ENCODE data around the gene DAAM1. TPM values are rescaled to one million over a fixed set of nuclear protein-coding genes. Genes with fewer than 3 reads are reported as not detected.

The DAAM1 gene
- polyA plus RNA-seq, 1 donor (not counting 4 experiments of a cell fraction or from before 2014, with no cell fraction given): 44.6 TPM

DNA sequence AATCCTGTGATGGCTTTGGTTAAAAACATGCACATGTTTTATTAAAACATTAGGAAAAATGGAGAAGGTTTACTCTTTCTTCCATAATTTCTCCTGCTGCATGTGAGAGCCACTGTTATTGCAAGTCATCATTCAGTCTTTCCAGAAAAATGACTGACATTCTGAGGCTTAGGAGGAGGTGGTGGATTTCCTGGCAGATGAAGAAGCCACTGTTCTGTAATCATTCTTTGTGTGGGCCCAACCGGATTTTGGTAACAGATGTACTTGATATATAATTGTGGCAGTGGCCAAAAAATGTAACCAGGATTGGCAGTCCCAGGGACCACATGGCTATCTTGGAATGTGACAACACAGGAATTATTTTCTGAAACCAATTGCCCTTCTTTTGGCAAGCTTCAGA is 120.2 kb downstream of the DAAM1 start:
- Histone ChIP-seq H3K36me3 (ENCODE audit: control insufficient read depth in 2 of 2, extremely low read depth in 1 of 2, insufficient read depth in 2 of 2, low read length in 2 of 2) (no peaks in the 10 kb centered on the region), H3K27ac (ENCODE audit: control insufficient read depth, insufficient read depth, low read length) (no peak overlapping the region), H2AFZ (ENCODE audit: control insufficient read depth, low read length) (no peak overlapping the region), H3K9me3 (ENCODE audit: control insufficient read depth, low read depth, low read length) (no peaks in the 10 kb centered on the region), H3K4me1 (ENCODE audit: control insufficient read depth, extremely low read depth, insufficient read depth, low read length) (peaks cover 30% of the 10 kb centered on the region), H3K4me2 (ENCODE audit: control insufficient read depth, extremely low read depth, insufficient read depth, low read depth, low read length) (no peak overlapping the region), H3K79me2 (ENCODE audit: control insufficient read depth, insufficient read depth, low read length) (peaks cover 7% of the 10 kb centered on the region), H3K4me3 (ENCODE audit: control insufficient read depth in 2 of 3, extremely low read depth in 1 of 3, insufficient read depth in 2 of 3, low read depth in 1 of 3, low read length in 3 of 3) (no peak overlapping the region), H4K20me1 (ENCODE audit: control insufficient read depth, extremely low read depth, insufficient read depth, low read length) (no peaks in the 10 kb centered on the region), H3K27me3 (ENCODE audit: control insufficient read depth, extremely low read depth, insufficient read depth, low read length) (no peaks in the 10 kb centered on the region), H3K9me1 (ENCODE audit: control insufficient read depth, extremely low read depth, insufficient read depth, low read length) (no peaks in the 10 kb centered on the region), H3K9ac (ENCODE audit: control insufficient read depth, extremely low read depth, insufficient read depth, low read length) (no peak overlapping the region)
- no peak for FAIRE-seq
- dilution Hi-C loops (cut with MboI; ENCODE audit: extremely low pct_ligation_motif_present, low sequenced_read_pairs): no loop called here
- TF ChIP-seq, protein P1, sequence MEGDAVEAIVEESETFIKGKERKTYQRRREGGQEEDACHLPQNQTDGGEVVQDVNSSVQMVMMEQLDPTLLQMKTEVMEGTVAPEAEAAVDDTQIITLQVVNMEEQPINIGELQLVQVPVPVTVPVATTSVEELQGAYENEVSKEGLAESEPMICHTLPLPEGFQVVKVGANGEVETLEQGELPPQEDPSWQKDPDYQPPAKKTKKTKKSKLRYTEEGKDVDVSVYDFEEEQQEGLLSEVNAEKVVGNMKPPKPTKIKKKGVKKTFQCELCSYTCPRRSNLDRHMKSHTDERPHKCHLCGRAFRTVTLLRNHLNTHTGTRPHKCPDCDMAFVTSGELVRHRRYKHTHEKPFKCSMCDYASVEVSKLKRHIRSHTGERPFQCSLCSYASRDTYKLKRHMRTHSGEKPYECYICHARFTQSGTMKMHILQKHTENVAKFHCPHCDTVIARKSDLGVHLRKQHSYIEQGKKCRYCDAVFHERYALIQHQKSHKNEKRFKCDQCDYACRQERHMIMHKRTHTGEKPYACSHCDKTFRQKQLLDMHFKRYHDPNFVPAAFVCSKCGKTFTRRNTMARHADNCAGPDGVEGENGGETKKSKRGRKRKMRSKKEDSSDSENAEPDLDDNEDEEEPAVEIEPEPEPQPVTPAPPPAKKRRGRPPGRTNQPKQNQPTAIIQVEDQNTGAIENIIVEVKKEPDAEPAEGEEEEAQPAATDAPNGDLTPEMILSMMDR (optimal IDR thresholded peaks at IDR 0.05 in 1 of 3, IDR thresholded peaks at IDR 0.05 in 1 of 3, conservative IDR thresholded peaks at IDR 0.05 in 1 of 3; ENCODE audit: extremely low read depth in 1 of 3, insufficient read depth in 2 of 3, low read length in 3 of 3): no peak
- TF ChIP-seq EZH2 (IDR thresholded peaks at IDR 0.05; ENCODE audit: low read length): no peak
- DNase-seq (ENCODE audit: low read depth, low spot score): no peak

DNA sequence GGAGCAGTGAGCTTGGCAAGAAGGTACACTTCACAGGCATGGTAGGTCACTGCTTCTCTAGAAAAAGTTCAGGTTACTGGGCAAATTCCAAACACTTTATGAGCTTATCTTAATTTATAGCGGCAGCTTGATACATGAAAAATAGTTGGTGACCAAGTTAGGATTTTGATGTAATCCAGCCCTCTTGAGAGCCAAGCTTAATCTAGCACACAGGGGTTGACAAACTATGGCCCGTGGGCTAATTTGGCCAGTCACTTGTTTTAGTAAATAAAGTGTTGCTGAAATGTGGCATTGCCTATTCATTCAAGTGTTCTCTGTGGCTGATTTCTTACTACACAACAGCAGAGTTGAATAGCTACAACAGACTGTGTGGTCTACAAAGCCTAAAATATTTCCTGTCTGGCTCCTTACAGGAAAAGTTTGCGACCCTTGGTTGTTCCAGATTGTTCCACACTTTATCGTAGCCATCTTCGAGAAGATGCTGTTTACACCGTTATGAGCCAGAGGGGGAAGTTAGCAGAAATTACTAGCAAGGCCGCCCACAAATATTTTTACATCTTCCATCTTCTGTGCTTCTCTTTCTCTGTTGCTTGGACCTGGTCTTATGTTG is 120.9 kb downstream of the DAAM1 start:
- no peak overlapping the region for H3K27ac ChIP-seq (ENCODE audit: control insufficient read depth, insufficient read depth, low read length)
- H3K9me3 ChIP-seq (ENCODE audit: control insufficient read depth, low read depth, low read length): no peaks in the 10 kb centered on the region
- H3K9me1 ChIP-seq (ENCODE audit: control insufficient read depth, extremely low read depth, insufficient read depth, low read length): no peaks in the 10 kb centered on the region
- H3K4me3 ChIP-seq (ENCODE audit: control insufficient read depth in 2 of 3, extremely low read depth in 1 of 3, insufficient read depth in 2 of 3, low read depth in 1 of 3, low read length in 3 of 3): no peak overlapping the region
- H4K20me1 ChIP-seq (ENCODE audit: control insufficient read depth, extremely low read depth, insufficient read depth, low read length): no peaks in the 10 kb centered on the region
- no peak for DNase-seq (ENCODE audit: low read depth, low spot score)
- H3K79me2 ChIP-seq (ENCODE audit: control insufficient read depth, insufficient read depth, low read length): peaks cover 7% of the 10 kb centered on the region
- H3K36me3 ChIP-seq (ENCODE audit: control insufficient read depth in 2 of 2, extremely low read depth in 1 of 2, insufficient read depth in 2 of 2, low read length in 2 of 2): no peaks in the 10 kb centered on the region
- peaks cover 29% of the 10 kb centered on the region for H3K4me1 ChIP-seq (ENCODE audit: control insufficient read depth, extremely low read depth, insufficient read depth, low read length)
- no peak overlapping the region for H2AFZ ChIP-seq (ENCODE audit: control insufficient read depth, low read length)
- H3K9ac ChIP-seq (ENCODE audit: control insufficient read depth, extremely low read depth, insufficient read depth, low read length): no peak overlapping the region
- H3K27me3 ChIP-seq (ENCODE audit: control insufficient read depth, extremely low read depth, insufficient read depth, low read length): no peaks in the 10 kb centered on the region
- TF ChIP-seq, protein P1 (optimal IDR thresholded peaks at IDR 0.05 in 1 of 3, IDR thresholded peaks at IDR 0.05 in 1 of 3, conservative IDR thresholded peaks at IDR 0.05 in 1 of 3; ENCODE audit: extremely low read depth in 1 of 3, insufficient read depth in 2 of 3, low read length in 3 of 3): no peak
- no peak for TF ChIP-seq EZH2 (IDR thresholded peaks at IDR 0.05; ENCODE audit: low read length)
- H3K4me2 ChIP-seq (ENCODE audit: control insufficient read depth, extremely low read depth, insufficient read depth, low read depth, low read length): no peak overlapping the region
- FAIRE-seq: peak; percentile 41
- dilution Hi-C loops (cut with MboI; ENCODE audit: extremely low pct_ligation_motif_present, low sequenced_read_pairs): no loop called here
